Caki2 (cell line): ENCODE results near the gene KIAA1549. TPM values are rescaled to one million over a fixed set of nuclear protein-coding genes. Genes with fewer than 3 reads are reported as not detected.
"Not testable (repeated sequence)": the region's sequence is repeated elsewhere in the genome, so short reads cannot be mapped to it uniquely, and the experiment has no call there.

Experiments
- DNase-seq: peaks from one replicate; pipeline ENCODE4 v3.0.0-alpha.2; 2015; ENCODE audit warnings: low read depth
- in situ Hi-C: cut with HindIII; loops from 2 replicates; pipeline ENCODE4 v1.10.0; 2016; ENCODE audit warnings: low sequenced_read_pairs, low pct_unique_long_range_greater_than_20kb, mixed read lengths
- total RNA-seq: library from RNA; depleted of rRNA; stranded (reverse); fragments of >200 nt; shearing (Covaris generic); gene quantifications from 2 replicates; pipeline ENCODE4 v1.2.3, GENCODE V29; 2014; ENCODE audit warnings: low replicate concordance

KIAA1549 gene
- total RNA-seq, 1 experiment from 2014 or later = 1.6 TPM

DNA sequence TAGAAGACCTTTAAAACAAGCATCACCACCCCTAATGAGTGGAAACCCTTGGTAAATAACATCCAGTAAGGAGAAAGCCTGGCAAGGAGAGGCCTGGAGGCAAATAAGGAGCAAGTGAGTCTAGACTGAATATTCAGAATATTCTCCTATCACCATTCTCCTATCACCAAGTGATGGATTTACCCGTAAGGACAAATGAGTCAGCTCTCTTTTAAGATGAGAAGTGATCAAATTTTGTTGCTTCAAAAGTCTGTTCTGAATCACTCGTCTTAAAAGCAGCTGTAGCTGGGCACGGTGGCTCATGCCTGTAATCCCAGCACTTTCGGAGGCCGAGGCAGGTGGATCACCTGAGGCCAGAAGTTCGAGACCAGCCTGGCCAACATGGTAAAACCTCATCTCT, 28.4 kb downstream of the KIAA1549 start:
- in situ Hi-C loops = no loop called here
- DNase-seq = no peak

GRCh38 chr7:138951953-138952352, 29.2 kb downstream of the KIAA1549 start:
- in situ Hi-C loops = no loop called here
- DNase-seq = peak; percentile 67

DNA sequence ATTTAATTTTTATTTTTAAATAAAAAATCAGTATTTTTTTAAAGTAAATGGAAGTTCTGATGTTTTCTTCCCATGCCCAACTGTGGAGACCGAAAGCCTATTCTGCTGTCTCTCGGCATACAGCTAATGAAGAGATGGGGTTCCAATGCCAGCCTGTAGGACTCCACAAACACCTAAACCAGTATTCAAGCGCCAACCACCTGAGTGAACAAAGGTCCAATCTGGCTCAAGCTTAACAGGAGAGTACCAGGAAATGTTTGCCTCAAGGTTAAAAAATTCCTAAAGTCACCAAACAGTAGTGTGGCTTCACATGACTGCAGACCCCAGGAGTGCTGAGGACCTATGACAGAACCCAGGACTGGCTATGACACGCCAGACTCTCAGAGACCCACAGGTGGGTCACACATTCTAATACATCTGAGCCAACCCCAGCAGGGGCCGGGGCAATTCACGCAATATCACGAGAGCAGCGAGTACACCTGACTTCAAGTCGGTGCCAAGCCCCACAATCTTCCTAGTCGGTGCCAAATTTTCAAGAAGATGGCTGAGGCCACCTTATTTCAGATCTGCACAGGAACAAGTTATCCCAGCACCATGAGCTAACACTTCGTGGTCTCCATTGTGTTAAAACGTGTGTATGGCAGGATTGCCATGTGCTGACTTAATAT, 31.6 kb downstream of the KIAA1549 start:
- in situ Hi-C loops = no loop called here
- DNase-seq = no peak

- DNase-seq = peak; percentile 22
- in situ Hi-C loops = no loop called here
These were observed 32.8 kb downstream of the KIAA1549 start for GRCh38 chr7:138948403-138948802.

GRCh38 chr7:138945821-138946220, 35.4 kb downstream of the KIAA1549 start:
- in situ Hi-C loops = no loop called here
- no peak for DNase-seq

DNA sequence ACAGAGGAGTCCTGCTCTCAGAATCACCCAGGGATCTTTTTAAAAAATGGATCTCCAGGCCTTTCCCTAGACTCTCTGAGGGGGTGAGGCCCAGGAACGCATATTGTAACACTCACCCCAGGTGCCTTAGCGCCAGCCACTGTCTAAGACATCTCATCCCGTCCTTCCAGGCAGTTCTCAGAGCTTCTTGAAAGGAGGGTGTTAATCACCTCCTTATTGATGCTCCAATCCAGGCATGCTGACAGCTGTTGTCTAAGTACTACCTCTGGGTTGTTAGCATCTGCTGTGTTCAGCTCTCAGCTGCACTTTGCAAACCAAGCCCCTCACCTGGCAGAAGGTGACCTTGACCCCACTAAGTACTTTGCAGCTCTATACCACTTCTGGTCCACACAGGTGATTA, 36.0 kb downstream of the KIAA1549 start:
- in situ Hi-C loops = no loop called here
- DNase-seq = no peak

DNA sequence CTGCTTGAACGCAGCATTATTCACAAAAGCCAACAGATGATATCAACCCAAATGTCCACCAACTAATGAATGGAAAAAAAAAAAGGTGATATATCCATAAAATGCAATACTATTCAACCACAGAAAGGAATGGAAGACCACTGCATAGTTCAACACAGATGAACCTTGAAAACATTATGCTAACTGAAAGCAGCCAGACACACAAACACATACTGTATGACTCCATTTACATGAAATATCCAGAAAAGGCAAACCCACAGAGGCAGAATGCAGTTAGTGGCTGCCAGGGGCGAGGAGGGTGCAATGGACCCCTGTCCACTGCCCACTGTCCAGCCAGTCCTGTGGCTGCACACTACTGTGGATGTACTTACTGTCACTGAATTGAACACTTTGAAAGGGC, 36.6 kb downstream of the KIAA1549 start:
- in situ Hi-C loops = no loop called here
- DNase-seq = no peak

DNA sequence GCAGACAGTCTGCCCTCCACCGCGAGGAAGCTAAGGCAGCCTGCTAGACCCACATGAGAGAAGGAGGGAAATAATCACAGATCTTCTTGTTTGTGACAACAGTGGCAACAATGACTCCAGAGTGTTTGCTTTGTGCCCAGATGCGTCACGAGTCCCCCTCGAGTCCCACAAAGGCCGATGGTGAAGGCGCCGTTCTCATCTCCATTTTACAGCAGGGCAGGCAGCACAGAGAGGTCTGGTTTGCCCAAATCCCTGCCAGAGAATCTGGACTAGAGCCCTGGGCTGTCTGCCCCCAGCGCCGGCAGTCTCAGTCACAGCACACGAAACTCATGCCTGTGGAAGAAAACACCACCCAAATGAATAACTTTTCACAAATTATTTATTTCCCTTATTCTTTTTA, 38.1 kb downstream of the KIAA1549 start:
- in situ Hi-C loops = no loop called here
- no peak for DNase-seq

GRCh38 chr7:138941545-138941944, 39.6 kb downstream of the KIAA1549 start:
- in situ Hi-C loops = no loop called here
- no peak for DNase-seq

DNA sequence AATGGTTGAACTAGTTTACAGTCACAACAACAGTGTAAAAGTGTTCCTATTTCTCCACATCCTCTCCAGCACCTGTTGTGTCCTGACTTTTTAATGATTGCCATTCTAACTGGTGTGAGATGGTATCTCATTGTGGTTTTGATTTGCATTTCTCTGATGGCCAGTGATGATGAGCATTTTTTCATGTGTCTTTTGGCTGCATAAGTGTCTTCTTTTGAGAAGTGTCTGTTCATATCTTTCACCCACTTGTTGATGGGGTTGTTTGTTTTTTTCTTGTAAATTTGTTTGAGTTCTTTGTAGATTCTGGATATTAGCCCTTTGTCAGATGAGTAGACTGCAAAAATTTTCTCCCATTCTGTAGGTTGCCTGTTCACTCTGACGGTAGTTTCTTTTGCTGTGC, 40.6 kb downstream of the KIAA1549 start:
- in situ Hi-C loops, DNase-seq: not testable (repeated sequence)

DNA sequence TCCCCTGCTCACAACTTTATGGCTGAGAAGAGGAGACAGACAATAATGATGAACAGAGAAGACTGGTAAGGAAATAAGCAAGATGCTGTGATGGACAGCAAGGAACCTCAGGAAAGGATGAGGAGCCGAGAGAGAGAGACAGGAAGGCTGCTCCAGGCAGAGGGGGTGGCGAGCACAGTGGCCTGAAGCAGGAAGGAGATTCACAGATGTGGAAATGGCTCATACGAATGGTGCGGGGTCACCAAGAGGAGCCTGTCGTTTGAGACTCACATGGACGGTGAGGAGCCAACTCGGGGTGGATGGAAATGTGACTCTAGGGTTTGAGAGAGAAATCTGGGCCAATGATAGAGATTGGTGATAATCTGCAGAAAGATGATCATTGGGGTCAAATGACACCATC, 43.7 kb downstream of the KIAA1549 start:
- in situ Hi-C loops = no loop called here
- no peak for DNase-seq

DNA sequence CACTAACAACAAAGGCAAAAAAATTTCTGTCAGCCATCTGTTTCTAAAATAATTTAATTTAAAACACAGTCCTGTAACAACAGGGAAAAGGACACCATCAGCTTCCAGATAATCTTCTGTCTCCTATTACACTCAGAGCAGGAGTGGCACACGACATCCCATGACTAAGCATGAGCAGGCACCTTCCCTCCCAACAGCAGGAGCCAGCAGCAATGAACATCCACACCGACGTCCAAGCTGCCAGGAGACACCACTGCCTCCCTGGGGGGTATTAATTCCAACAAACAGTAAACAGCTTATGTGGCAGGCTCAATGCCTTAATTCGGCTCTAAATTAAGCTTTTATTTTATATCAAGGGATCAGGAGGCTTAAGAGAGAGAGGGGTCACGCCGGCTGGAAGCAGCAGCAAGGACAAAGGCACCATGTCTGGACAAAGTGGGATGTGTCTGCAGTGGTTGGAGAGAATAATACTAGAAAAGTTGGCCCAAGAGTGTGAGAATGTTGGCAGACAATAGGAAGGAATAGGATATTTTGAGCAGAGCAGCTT, 45.7 kb downstream of the KIAA1549 start:
- in situ Hi-C loops = no loop called here
- peak; percentile 69 for DNase-seq

DNA sequence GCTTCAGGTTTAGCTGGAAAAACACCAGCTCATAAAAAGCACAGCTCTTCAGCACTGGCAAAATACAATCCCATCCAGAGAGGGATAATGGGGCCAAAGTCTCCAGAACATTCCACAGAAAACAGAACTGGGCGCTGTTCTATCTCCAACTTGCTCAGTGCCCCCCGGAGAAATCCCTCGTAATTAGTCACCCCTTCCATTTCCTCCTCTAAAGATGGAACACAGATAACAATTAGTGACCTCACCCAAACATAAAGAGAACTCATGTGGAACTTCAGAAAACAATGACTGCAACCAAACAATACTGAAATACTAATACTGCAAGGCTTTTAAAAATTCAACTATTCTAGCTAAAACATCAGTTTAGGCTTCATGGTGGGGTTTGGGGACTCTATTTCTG, 46.3 kb downstream of the KIAA1549 start:
- in situ Hi-C loops = no loop called here
- DNase-seq = peak; percentile 47

GRCh38 chr7:138934367-138934766, 46.8 kb downstream of the KIAA1549 start:
- no peak for DNase-seq
- in situ Hi-C loops = no loop called here

- in situ Hi-C loops = no loop called here
- no peak for DNase-seq
These were observed 48.3 kb downstream of the KIAA1549 start for GRCh38 chr7:138932870-138933269.

DNA sequence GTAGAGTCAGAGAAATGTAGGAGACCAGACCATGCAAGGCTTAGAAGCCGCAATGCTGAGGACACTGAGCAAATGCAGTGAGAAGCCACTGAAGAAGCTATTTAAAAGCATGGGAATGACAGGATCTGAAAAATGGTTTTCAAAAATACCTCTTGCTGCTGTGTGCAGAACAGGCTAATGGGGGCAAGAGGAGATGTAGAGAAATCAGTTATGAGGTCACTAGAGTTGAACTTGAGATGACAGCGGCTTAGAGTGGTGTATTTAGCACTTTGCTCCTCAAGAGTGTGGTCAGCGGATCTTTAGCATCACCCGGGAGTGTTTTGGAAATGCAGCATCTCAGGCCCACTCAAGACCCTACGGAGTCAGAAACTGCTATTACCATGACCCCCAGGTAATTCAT, 48.8 kb downstream of the KIAA1549 start:
- in situ Hi-C loops = no loop called here
- DNase-seq = no peak

- in situ Hi-C loops = no loop called here
- no peak for DNase-seq
These were observed 51.2 kb downstream of the KIAA1549 start for GRCh38 chr7:138929969-138930368.

DNA sequence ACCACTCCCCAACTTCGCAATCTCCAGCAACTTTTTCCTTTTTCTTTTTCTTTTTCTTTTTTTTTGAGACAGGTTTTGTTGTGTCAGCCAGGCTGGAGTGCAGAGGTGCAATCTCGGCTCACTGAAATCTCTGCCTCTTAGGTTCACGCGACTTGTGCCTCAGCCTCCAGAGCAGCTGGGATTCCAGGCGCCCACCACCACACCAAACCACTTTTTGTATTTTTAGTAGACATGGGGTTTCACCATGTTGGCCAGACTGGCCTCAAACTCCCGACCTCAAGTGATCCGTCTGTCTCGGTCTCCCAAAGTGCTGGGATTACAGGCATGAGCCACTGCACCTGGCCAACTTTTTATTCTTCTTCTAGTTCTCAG, 55.0 kb downstream of the KIAA1549 start:
- no peak for DNase-seq
- in situ Hi-C loops = no loop called here

- DNase-seq = no peak
- in situ Hi-C loops = no loop called here
These were observed 56.5 kb downstream of the KIAA1549 start for GRCh38 chr7:138924501-138925225.

DNA sequence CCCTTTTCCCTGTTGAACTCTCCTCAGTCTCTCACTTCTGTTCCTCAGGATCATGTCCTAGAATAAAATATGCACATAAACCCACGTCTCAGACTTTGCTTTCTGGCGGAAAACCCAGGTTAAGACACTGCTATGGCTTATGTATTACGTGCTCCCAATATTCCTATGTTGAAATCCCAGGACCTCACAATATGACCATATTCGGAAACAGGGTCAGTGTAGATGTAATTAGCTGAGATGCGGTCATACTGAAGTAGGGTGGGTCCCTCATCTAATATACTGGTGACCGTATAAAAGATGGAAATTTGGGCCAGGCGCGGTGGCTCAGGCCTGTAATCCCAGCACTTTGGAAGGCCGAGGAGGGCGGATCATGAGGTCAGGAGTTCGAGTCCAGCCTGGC, 59.9 kb downstream of the KIAA1549 start:
- in situ Hi-C loops = no loop called here

More for the DNA sequence above, 59.9 kb downstream of the KIAA1549 start:
- no peak for DNase-seq
